GM19099 (cell line): ENCODE results near the gene CBX6.

Experiments used
- POLR2A ChIP-seq: IDR thresholded peaks from 3 replicates; pipeline ENCODE4 v1.6.1; 2011; ENCODE audit warnings: low read depth; ENCODE audit not compliant: insufficient read length; ENCODE audit errors: extremely low read depth

Gene CBX6

DNA sequence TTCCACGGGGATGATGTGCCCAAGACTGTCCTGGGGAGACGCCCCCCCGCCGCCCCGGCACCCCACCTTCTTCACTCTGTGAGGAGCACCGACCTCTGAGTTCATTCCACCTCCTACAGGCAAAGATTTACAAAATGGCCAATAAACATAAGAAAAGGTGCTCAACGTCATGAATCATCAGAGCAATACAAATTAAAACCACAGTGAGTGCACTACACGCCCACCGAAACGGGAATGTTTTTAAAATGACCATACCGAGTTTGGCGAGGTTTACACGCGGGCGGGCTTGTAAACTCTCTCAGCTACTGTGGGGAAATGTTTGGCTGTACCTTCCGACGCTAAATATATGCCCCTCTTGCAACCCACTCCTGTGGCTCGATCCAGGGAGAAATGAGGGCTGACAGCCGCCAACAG is 36.1 kb downstream of the CBX6 start:
- TF ChIP-seq POLR2A, result no peak

GRCh38 chr22:38834991-38835390 is 37.0 kb downstream of the CBX6 start:
- no peak for TF ChIP-seq POLR2A

- TF ChIP-seq POLR2A, result no peak
Measured at GRCh38 chr22:38834215-38834953, 37.6 kb downstream of the CBX6 start.

GRCh38 chr22:38833061-38833460 is 39.0 kb downstream of the CBX6 start:
- no peak for TF ChIP-seq POLR2A

GRCh38 chr22:38832005-38832978 is 39.7 kb downstream of the CBX6 start:
- no peak for TF ChIP-seq POLR2A

GRCh38 chr22:38831166-38831945 is 40.7 kb downstream of the CBX6 start:
- TF ChIP-seq POLR2A, result no peak

- no peak for TF ChIP-seq POLR2A
Measured at GRCh38 chr22:38830845-38831108, 41.2 kb downstream of the CBX6 start.

DNA sequence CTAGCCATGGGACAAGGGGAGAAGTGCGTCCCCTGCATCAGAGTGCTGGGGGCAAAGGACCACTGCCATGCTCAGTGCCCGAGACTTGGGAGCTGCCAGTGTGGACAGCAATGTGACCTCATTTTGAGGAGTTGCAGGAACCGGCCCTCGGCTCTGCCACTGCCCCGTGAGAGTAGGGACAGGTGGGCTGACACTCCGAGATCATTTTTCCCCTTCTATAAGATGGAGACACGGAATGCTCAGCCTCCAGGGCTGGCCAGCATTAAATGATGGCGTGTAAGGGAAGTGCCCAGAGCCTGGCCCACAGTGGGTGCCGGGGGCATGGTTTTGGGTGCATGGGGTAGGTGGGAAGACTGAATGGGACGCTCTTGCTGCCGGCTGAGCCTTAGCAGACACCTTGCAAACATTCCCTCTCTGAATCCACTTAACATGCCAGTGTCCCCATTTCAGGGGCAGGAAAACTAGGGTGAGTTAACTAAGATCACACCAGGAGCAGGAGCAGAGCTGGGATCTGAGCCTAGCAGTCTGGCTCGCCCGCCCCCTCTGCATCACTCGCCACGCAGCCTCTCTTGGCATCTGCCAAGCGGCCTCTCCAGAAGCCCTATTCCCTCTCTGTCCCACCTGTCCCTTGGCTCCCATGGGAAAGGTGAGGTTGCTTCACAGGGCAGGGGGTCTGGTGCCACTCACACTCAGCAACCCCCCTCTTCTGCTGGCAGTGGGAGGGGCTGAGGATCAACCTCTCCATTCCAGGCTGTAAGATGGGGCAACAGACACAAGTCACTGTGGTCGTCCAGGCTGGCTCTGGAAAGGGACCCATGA is 41.8 kb downstream of the CBX6 start:
- TF ChIP-seq POLR2A, result no peak

DNA sequence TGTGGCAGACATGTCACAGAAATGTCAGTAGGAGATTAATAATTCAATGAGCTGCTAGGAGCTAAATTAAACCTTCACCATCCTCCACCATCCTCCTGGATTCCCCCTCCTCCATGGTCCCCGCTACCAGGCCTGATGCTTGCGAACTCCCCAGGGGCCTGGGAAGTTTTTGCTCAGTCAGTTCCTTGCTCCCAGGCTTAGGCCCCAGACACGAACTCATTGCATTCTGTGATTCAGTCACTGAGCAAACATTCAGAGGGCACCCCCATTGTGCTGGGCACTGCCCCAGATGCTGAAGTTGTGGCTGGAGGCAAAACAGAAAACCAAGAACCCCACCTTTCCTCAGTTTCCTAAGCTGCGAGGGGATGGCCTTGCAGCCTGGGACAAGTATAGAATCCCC is 42.5 kb downstream of the CBX6 start:
- no peak for TF ChIP-seq POLR2A

DNA sequence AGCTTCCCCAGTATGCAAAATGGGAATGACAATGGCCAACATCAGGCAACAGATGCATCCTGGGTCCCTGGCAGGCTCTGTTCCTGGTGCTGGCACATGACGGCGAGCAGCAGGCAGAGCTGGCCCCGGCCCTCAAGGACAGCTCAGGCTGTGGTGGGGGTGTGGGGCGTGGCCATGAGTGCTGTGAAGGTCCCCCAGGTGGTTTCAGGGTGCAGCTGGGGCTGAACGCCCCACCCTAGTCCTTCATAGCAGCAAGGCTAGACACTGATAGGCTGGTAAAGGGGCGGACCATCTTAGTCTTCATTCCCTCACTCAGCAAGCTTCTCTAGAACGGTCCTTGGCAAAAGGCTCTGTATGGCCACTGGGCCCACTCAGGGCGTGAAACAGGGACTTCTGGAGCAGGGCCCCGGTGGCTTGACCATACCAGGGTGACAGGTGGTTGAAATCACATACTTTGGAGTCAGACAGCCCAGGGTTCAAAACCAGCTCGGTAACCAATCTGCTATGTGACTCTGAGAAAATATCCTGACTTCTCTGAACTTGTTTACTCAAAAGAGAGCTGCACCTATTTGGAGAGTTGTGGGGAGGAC is 43.3 kb downstream of the CBX6 start:
- TF ChIP-seq POLR2A, result no peak

GRCh38 chr22:38828191-38828590 is 43.8 kb downstream of the CBX6 start:
- TF ChIP-seq POLR2A, result no peak

GRCh38 chr22:38827510-38827909 is 44.5 kb downstream of the CBX6 start:
- no peak for TF ChIP-seq POLR2A

DNA sequence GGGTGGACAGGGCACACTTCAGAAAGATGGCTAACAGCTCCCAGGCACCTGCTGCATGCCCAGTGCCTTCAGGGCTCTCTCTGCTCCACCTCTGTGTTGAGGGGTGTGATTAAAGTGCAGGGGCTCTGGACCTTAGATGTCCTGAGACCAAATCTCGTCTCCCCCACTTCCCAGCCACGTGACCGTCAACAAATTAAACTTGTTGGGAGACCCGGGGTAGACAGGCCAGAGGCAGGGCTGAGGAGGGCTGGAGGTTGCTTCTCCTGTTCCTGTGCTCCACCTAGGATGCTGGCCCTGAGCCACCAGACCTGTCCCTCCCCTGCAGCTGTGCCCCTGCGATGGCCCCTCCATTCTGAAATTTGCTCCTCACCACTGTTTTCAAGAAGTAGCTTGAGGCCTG is 45.2 kb downstream of the CBX6 start:
- TF ChIP-seq POLR2A, result no peak

DNA sequence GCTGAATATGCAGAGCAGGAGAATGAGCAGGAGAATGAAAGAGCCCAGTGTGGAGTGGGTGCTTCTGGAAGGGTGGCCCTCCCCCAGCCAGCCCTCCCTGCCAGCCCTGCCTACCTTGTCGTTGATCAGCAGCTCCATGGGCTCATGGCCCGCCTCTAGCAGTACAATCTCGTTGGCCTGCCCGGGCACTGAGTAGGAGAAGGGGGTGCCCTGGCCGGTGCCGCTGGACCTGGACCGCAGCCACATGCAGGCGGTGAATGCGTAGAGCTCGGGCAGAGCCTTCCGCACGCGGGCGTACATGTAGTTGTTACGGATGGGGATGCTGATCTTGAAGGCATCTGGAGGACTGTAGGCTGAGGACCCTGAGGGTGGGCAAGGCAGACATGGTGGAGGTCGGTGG is 45.6 kb downstream of the CBX6 start:
- no peak for TF ChIP-seq POLR2A

DNA sequence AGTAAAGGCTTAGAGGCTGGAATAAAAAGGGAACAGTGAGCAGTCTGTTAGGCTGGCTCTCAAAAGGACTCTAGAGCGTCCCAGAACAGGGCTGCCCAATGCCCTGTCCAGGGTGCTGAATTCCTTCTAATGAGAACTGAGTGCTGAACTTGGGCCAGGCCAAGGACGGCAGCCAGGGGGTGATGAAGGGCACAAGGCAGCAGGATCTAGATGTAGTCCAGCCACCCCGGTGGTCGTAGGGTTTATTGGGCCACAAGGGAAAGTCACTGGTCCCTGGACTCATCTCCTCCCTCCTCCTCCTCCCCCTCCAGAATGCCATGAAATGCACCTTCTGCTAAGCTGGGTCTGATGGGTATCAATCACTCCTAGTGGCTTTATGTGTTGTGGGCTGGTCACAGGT is 47.4 kb downstream of the CBX6 start:
- TF ChIP-seq POLR2A, result no peak

GRCh38 chr22:38823637-38824036 is 48.4 kb downstream of the CBX6 start:
- TF ChIP-seq POLR2A, result no peak
